T-cell (primary cell): ENCODE results near the gene ARHGAP10. TPM values are rescaled to one million over a fixed set of nuclear protein-coding genes. Genes with fewer than 3 reads are reported as not detected.
"Not testable (repeated sequence)": the region's sequence is repeated elsewhere in the genome, so short reads cannot be mapped to it uniquely, and the experiment has no call there.

ENCODE experiments used
- ATAC-seq, 4 experiments: fragments of 200-7000 bp in 3 of 4; fragments of 150-1000 bp in 1 of 4; cut with Tn5 transposase; replicated peaks in 1 of 4; 1 replicate in 3 of 4; 2 replicates in 1 of 4; pipeline ENCODE4 v1.10.0; 2021; ENCODE audit warnings: moderate library complexity in 3 of 4, mild to moderate bottlenecking in 2 of 4, moderate number of reproducible peaks in 1 of 4
- CTCF ChIA-PET, 2 donors: fragments of 300-600 bp; sonication (Branson Sonifier 250); formaldehyde crosslinking; loops; one replicate each; lab custom pipeline; 2022; ENCODE audit warnings: antibody characterized with exemption in 2 of 2; lab: Charles Lee
- POLR2A ChIA-PET, 2 donors: fragments of 300-600 bp; sonication (Branson Sonifier 250); formaldehyde crosslinking; loops; one replicate each; lab custom pipeline; 2022; ENCODE audit warnings: antibody characterized with exemption in 2 of 2; lab: Charles Lee
- DNase-seq, 35 experiments: peaks; one replicate each; pipeline versions ENCODE4 v3.0.0 to v3.0.0-alpha.2; 2013 to 2023
- H3K27ac ChIP-seq: one replicate; pipeline ENCODE4 v1.5.1; 2013; ENCODE audit warnings: low read length
- H3K27me3 ChIP-seq, 2 experiments: replicated peaks in 1 of 2; 1 replicate in 1 of 2; 2 replicates in 1 of 2; pipeline versions ENCODE4 v1.6.1 to v1.7.0; 2013; ENCODE audit warnings: low read length in 1 of 2, mixed read lengths in 1 of 2; ENCODE audit not compliant: control insufficient read depth in 2 of 2, insufficient read depth in 2 of 2; ENCODE audit errors: extremely low read depth in 1 of 2
- H3K36me3 ChIP-seq, 2 donors: 1 replicate in 1 of 2; 2 replicates in 1 of 2; pipeline versions ENCODE4 v1.6.1 to v1.7.0; 2013; ENCODE audit warnings: low read length in 1 of 2; ENCODE audit not compliant: control insufficient read depth in 2 of 2, insufficient read depth in 1 of 2; ENCODE audit errors: extremely low read depth in 1 of 2
- H3K4me1 ChIP-seq, 2 experiments: 1 replicate in 1 of 2; 2 replicates in 1 of 2; pipeline versions ENCODE4 v1.6.1 to v1.7.0; 2013; ENCODE audit warnings: low read length in 2 of 2, mixed read lengths in 1 of 2; ENCODE audit not compliant: insufficient read depth in 2 of 2, control insufficient read depth in 1 of 2; ENCODE audit errors: extremely low read depth in 1 of 2
- H3K4me3 ChIP-seq, 2 donors: 1 replicate in 1 of 2; 2 replicates in 1 of 2; pipeline versions ENCODE4 v1.5.1 to v1.7.0; 2013; ENCODE audit warnings: mild to moderate bottlenecking in 2 of 2, low read length in 1 of 2, moderate library complexity in 1 of 2; ENCODE audit not compliant: control insufficient read depth in 1 of 2; ENCODE audit errors: extremely low read depth in 1 of 2
- H3K9me3 ChIP-seq: 2 replicates; pipeline ENCODE4 v1.7.0; 2013
- H3K27ac Mint-ChIP-seq, 2 donors: one replicate each; pipeline ENCODE4 v1.8.0; 2020 to 2021; ENCODE audit warnings: mild to moderate bottlenecking in 2 of 2, mixed read lengths in 2 of 2
- H3K27me3 Mint-ChIP-seq, 2 donors: one replicate each; pipeline ENCODE4 v1.8.0; 2021 to 2022; ENCODE audit warnings: mixed read lengths in 2 of 2
- H3K36me3 Mint-ChIP-seq: one replicate; pipeline ENCODE4 v1.8.0; 2021; ENCODE audit warnings: mixed read lengths
- H3K4me1 Mint-ChIP-seq, 3 donors: one replicate each; pipeline ENCODE4 v1.8.0; 2020 to 2022; ENCODE audit warnings: mixed read lengths in 3 of 3, mild to moderate bottlenecking in 1 of 3
- H3K4me3 Mint-ChIP-seq, 3 donors: one replicate each; pipeline ENCODE4 v1.8.0; 2020 to 2022; ENCODE audit warnings: mild to moderate bottlenecking in 3 of 3, mixed read lengths in 3 of 3, moderate library complexity in 3 of 3
- H3K9me3 Mint-ChIP-seq, 3 donors: one replicate each; pipeline ENCODE4 v1.8.0; 2020 to 2022; ENCODE audit warnings: mixed read lengths in 3 of 3
- WGBS: methylation state at CpG from one replicate; pipeline ENCODE4 v1.1.5; 2013; ENCODE audit warnings: missing lambda C conversion rate; ENCODE audit not compliant: insufficient coverage; 5-methylcytosine and 5-hydroxymethylcytosine counted together
- total RNA-seq, 35 experiments: library from RNA in 6 of 35; stranded (reverse) in 6 of 35; fragments of 120-200 nt in 1 of 35; gene quantifications; one replicate each; pipeline versions ENCODE4 v1.2.1 to v1.2.4 and lab custom pipeline; 2013 to 2026

Gene ARHGAP10
- total RNA-seq, 5 donors from 2014 or later (not counting 1 experiment from before 2014, with no cell fraction given) = 6.2 to 7.7 (median 6.8) TPM

- H3K36me3 ChIP-seq = peaks cover 0 to 22% of the 10 kb centered on the region in 2 donors
- no peak overlapping the region for H3K27ac ChIP-seq
- WGBS = 100% methylated on average over 1 of the region's 7 CpGs
- no peak overlapping the region for H3K27ac Mint-ChIP-seq
- H3K27me3 ChIP-seq = no peaks in the 10 kb centered on the region
- no peaks in the 10 kb centered on the region for H3K27me3 Mint-ChIP-seq
- no peak overlapping the region for H3K4me3 Mint-ChIP-seq
- H3K9me3 Mint-ChIP-seq = peaks cover 12 to 29% (median 24%) of the 10 kb centered on the region in 3 donors
- peaks cover 3 to 8% (median 7%) of the 10 kb centered on the region in 3 donors for H3K4me1 Mint-ChIP-seq
- no peak overlapping the region for H3K4me3 ChIP-seq
- DNase-seq (no peak), ATAC-seq (no peak)
- peaks cover 80% of the 10 kb centered on the region for H3K36me3 Mint-ChIP-seq
- ChIA-PET POLR2A (no interaction called here), CTCF (no interaction called here)
- H3K4me1 ChIP-seq = no peaks in the 10 kb centered on the region
- H3K9me3 ChIP-seq = no peaks in the 10 kb centered on the region
Measured at GRCh38 chr4:148079961-148080360, 348.1 kb downstream of the ARHGAP10 start.

- Mint-ChIP-seq H3K9me3 (peaks cover 11 to 24% (median 15%) of the 10 kb centered on the region in 3 donors), H3K27ac (no peak overlapping the region), H3K36me3 (peaks cover 81% of the 10 kb centered on the region), H3K27me3 (no peaks in the 10 kb centered on the region), H3K4me3 (no peak overlapping the region), H3K4me1 (peaks cover 11 to 21% (median 19%) of the 10 kb centered on the region in 3 donors)
- Histone ChIP-seq H3K36me3 (peaks cover 0 to 22% of the 10 kb centered on the region in 2 donors), H3K27ac (no peak overlapping the region), H3K4me3 (no peak overlapping the region), H3K27me3 (no peaks in the 10 kb centered on the region), H3K9me3 (no peaks in the 10 kb centered on the region), H3K4me1 (no peaks in the 10 kb centered on the region)
- no peak for DNase-seq
- 99% methylated on average over 11 of the region's 12 CpGs for WGBS
- ChIA-PET POLR2A (no interaction called here), CTCF (interaction anchor here in 1 of 2 donors (0.6 kb wide), 1 partner anchor 40 kb away, joined by 3 read pairs; no protein-coding TSS in a partner anchor)
- ATAC-seq = no peak
Measured at GRCh38 chr4:148081267-148081666, 349.4 kb downstream of the ARHGAP10 start.

- POLR2A ChIA-PET = no interaction called here
- Histone ChIP-seq H3K36me3 (peaks cover 0 to 22% of the 10 kb centered on the region in 2 donors), H3K27me3 (no peaks in the 10 kb centered on the region), H3K4me1 (no peaks in the 10 kb centered on the region), H3K27ac (no peak overlapping the region), H3K9me3 (no peaks in the 10 kb centered on the region), H3K4me3 (no peak overlapping the region)
- ATAC-seq = no peak
- Mint-ChIP-seq H3K4me1 (peaks cover 12 to 23% (median 23%) of the 10 kb centered on the region in 3 donors), H3K4me3 (no peak overlapping the region), H3K27ac (no peak overlapping the region), H3K9me3 (peaks cover 11 to 22% (median 12%) of the 10 kb centered on the region in 3 donors), H3K27me3 (no peaks in the 10 kb centered on the region), H3K36me3 (peaks cover 79% of the 10 kb centered on the region)
- WGBS = 100% methylated on average over 2 of the region's 3 CpGs
- DNase-seq = no peak
- CTCF ChIA-PET = interaction anchor here in 1 of 2 donors (0.5 kb wide), 1 partner anchor 214 kb away, joined by 9 read pairs; no protein-coding TSS in a partner anchor
Measured at GRCh38 chr4:148081745-148082144, 349.9 kb downstream of the ARHGAP10 start.

GRCh38 chr4:148083073-148083472 lies 351.2 kb downstream of the ARHGAP10 start:
- CTCF ChIA-PET, H3K9me3 ChIP-seq, ATAC-seq, H3K27me3 Mint-ChIP-seq, H3K27ac Mint-ChIP-seq, DNase-seq, H3K4me1 ChIP-seq, H3K27ac ChIP-seq, H3K4me3 Mint-ChIP-seq, POLR2A ChIA-PET, H3K27me3 ChIP-seq, H3K4me3 ChIP-seq: not testable (repeated sequence)
- peaks cover 24 to 37% (median 35%) of the 10 kb centered on the region in 3 donors for H3K4me1 Mint-ChIP-seq
- H3K36me3 Mint-ChIP-seq = peaks cover 75% of the 10 kb centered on the region
- WGBS = 100% methylated on average over 4 of the region's 4 CpGs
- peaks cover 0 to 16% of the 10 kb centered on the region in 2 donors for H3K36me3 ChIP-seq
- peaks cover 5 to 13% (median 11%) of the 10 kb centered on the region in 3 donors for H3K9me3 Mint-ChIP-seq

GRCh38 chr4:148089624-148090023 lies 357.7 kb downstream of the ARHGAP10 start:
- Mint-ChIP-seq H3K4me1 (peaks cover 35 to 52% (median 39%) of the 10 kb centered on the region in 3 donors), H3K27ac (no peak overlapping the region)
- peak in 1 of 4 experiments; percentile 15 for ATAC-seq

GRCh38 chr4:148090029-148090428 lies 358.1 kb downstream of the ARHGAP10 start:
- H3K27me3 ChIP-seq = no peaks in the 10 kb centered on the region
- H3K27ac ChIP-seq = no peak overlapping the region
- ChIA-PET CTCF (no interaction called here), POLR2A (no interaction called here)
- Mint-ChIP-seq H3K27ac (no peak overlapping the region), H3K27me3 (no peaks in the 10 kb centered on the region), H3K9me3 (peaks cover 2 to 8% (median 6%) of the 10 kb centered on the region in 3 donors), H3K4me1 (peaks cover 31 to 48% (median 38%) of the 10 kb centered on the region in 3 donors), H3K4me3 (no peak overlapping the region), H3K36me3 (peaks cover 60% of the 10 kb centered on the region)
- WGBS = no CpG with 5 or more reads among the region's 6 CpGs
- H3K9me3 ChIP-seq = no peaks in the 10 kb centered on the region
- no peaks in the 10 kb centered on the region for H3K4me1 ChIP-seq
- no peak overlapping the region for H3K4me3 ChIP-seq
- DNase-seq (no peak), ATAC-seq (no peak)
- H3K36me3 ChIP-seq = no peaks in the 10 kb centered on the region

More at GRCh38 chr4:148089624-148090023, 357.7 kb downstream of the ARHGAP10 start:
- no peak for DNase-seq
- ChIA-PET POLR2A (no interaction called here), CTCF (no interaction called here)
- H3K4me1 ChIP-seq = no peaks in the 10 kb centered on the region
- Mint-ChIP-seq H3K27me3 (no peaks in the 10 kb centered on the region), H3K9me3 (peaks cover 2 to 9% (median 8%) of the 10 kb centered on the region in 3 donors), H3K36me3 (peaks cover 63% of the 10 kb centered on the region), H3K4me3 (no peak overlapping the region)
- no peaks in the 10 kb centered on the region for H3K36me3 ChIP-seq
- no peaks in the 10 kb centered on the region for H3K27me3 ChIP-seq
- WGBS = 96% methylated on average over 4 of the region's 6 CpGs
- H3K27ac ChIP-seq = no peak overlapping the region
- no peak overlapping the region for H3K4me3 ChIP-seq
- no peaks in the 10 kb centered on the region for H3K9me3 ChIP-seq
